Measurements from ENCODE around the gene THOP1. TPM values are rescaled to one million over a fixed set of nuclear protein-coding genes. Genes with fewer than 3 reads are reported as not detected.

THOP1 gene
- total RNA-seq, 1 donor from 2014 or later, result 28.5 TPM

GRCh38 chr19:2850256-2850925, 65.1 kb downstream of the THOP1 start:
- no peak overlapping the region for H3K27ac ChIP-seq
- no peaks in the 10 kb centered on the region for H3K4me1 ChIP-seq
- H3K4me3 ChIP-seq, result no peak overlapping the region
- TF ChIP-seq POLR2AphosphoS5 (IDR thresholded peaks at IDR 0.05; ENCODE audit: insufficient read depth in 1 of 2, low read depth in 1 of 2) (no peak), CTCF (IDR thresholded peaks at IDR 0.05) (no peak), POLR2A (IDR thresholded peaks at IDR 0.05) (no peak)
- no peaks in the 10 kb centered on the region for H3K27me3 ChIP-seq
- DNase-seq (ENCODE audit: extremely low spot score in 2 of 2), result no peak
- H3K36me3 ChIP-seq, result peaks cover 9 to 61% of the 10 kb centered on the region in 2 donors
- H3K9me3 ChIP-seq, result peaks cover 36% of the 10 kb centered on the region
- intact Hi-C loops (cut with DNase I), result no loop called here

GRCh38 chr19:2852598-2852997, 67.3 kb downstream of the THOP1 start:
- Histone ChIP-seq H3K4me3 (no peak overlapping the region), H3K4me1 (no peaks in the 10 kb centered on the region), H3K9me3 (peaks cover 52% of the 10 kb centered on the region), H3K27ac (no peak overlapping the region), H3K27me3 (no peaks in the 10 kb centered on the region), H3K36me3 (peaks cover 9 to 50% of the 10 kb centered on the region in 2 donors)
- intact Hi-C loops (cut with DNase I), result no loop called here
- TF ChIP-seq CTCF (IDR thresholded peaks at IDR 0.05), result no peak
- TF ChIP-seq POLR2AphosphoS5 (IDR thresholded peaks at IDR 0.05; ENCODE audit: insufficient read depth in 1 of 2, low read depth in 1 of 2), result no peak
- DNase-seq (ENCODE audit: extremely low spot score in 2 of 2), result no peak

- Histone ChIP-seq H3K27ac (no peak overlapping the region), H3K27me3 (no peaks in the 10 kb centered on the region), H3K4me1 (no peaks in the 10 kb centered on the region), H3K4me3 (no peak overlapping the region), H3K36me3 (peaks cover 9 to 50% of the 10 kb centered on the region in 2 donors), H3K9me3 (peaks cover 52% of the 10 kb centered on the region)
- no peak for DNase-seq (ENCODE audit: extremely low spot score in 2 of 2)
- TF ChIP-seq POLR2AphosphoS5 (IDR thresholded peaks at IDR 0.05; ENCODE audit: insufficient read depth in 1 of 2, low read depth in 1 of 2) (no peak), POLR2A (IDR thresholded peaks at IDR 0.05) (no peak), CTCF (IDR thresholded peaks at IDR 0.05) (no peak)
- intact Hi-C loops (cut with DNase I), result no loop called here
Measured at GRCh38 chr19:2853015-2853606, 67.8 kb downstream of the THOP1 start.

GRCh38 chr19:2854849-2855248, 69.5 kb downstream of the THOP1 start:
- Histone ChIP-seq H3K4me3 (no peak overlapping the region), H3K27me3 (no peaks in the 10 kb centered on the region), H3K9me3 (peaks cover 55% of the 10 kb centered on the region), H3K4me1 (no peaks in the 10 kb centered on the region), H3K27ac (no peak overlapping the region), H3K36me3 (peaks cover 9 to 45% of the 10 kb centered on the region in 2 donors)
- no peak for DNase-seq (ENCODE audit: extremely low spot score in 2 of 2)
- TF ChIP-seq POLR2A (IDR thresholded peaks at IDR 0.05) (no peak), POLR2AphosphoS5 (IDR thresholded peaks at IDR 0.05; ENCODE audit: insufficient read depth in 1 of 2, low read depth in 1 of 2) (no peak), CTCF (IDR thresholded peaks at IDR 0.05) (no peak)
- intact Hi-C loops (cut with DNase I), result no loop called here

- intact Hi-C loops (cut with DNase I), result no loop called here
- DNase-seq (ENCODE audit: extremely low spot score in 2 of 2), result no peak
- Histone ChIP-seq H3K36me3 (peaks cover 9 to 32% of the 10 kb centered on the region in 2 donors), H3K9me3 (peaks cover 50% of the 10 kb centered on the region), H3K4me1 (no peaks in the 10 kb centered on the region), H3K27me3 (no peaks in the 10 kb centered on the region), H3K27ac (no peak overlapping the region), H3K4me3 (no peak overlapping the region)
- TF ChIP-seq POLR2A (IDR thresholded peaks at IDR 0.05) (no peak), POLR2AphosphoS5 (IDR thresholded peaks at IDR 0.05; ENCODE audit: insufficient read depth in 1 of 2, low read depth in 1 of 2) (no peak), CTCF (IDR thresholded peaks at IDR 0.05) (no peak)
Measured at GRCh38 chr19:2856457-2857050, 71.3 kb downstream of the THOP1 start.
